Inflammatory macrophage (primary cell): ENCODE results near the gene RRP15.

ENCODE experiments used
- DNase-seq, 2 donors: peaks; one replicate each; pipeline ENCODE4 v3.0.0-alpha.2; 2020 to 2022

RRP15 gene

GRCh38 chr1:218342091-218342490 lies 57.0 kb downstream of the RRP15 start:
- no peak for DNase-seq

- peak; percentile 47 to 52 for DNase-seq
Observed at GRCh38 chr1:218344814-218345672, 60.0 kb downstream of the RRP15 start, which contains the start of gene TGFB2. Gene TGFB2, plus strand, starts transcription at chr1:218345336. Its CDS starts 1,366 bp downstream, at chr1:218346702.

DNA sequence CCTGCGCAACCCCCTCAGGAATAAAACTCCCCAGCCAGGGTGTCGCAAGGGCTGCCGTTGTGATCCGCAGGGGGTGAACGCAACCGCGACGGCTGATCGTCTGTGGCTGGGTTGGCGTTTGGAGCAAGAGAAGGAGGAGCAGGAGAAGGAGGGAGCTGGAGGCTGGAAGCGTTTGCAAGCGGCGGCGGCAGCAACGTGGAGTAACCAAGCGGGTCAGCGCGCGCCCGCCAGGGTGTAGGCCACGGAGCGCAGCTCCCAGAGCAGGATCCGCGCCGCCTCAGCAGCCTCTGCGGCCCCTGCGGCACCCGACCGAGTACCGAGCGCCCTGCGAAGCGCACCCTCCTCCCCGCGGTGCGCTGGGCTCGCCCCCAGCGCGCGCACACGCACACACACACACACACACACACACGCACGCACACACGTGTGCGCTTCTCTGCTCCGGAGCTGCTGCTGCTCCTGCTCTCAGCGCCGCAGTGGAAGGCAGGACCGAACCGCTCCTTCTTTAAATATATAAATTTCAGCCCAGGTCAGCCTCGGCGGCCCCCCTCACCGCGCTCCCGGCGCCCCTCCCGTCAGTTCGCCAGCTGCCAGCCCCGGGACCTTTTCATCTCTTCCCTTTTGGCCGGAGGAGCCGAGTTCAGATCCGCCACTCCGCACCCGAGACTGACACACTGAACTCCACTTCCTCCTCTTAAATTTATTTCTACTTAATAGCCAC lies 60.7 kb downstream of the RRP15 start:
- peak in 1 of 2 donors; percentile 31 for DNase-seq

DNA sequence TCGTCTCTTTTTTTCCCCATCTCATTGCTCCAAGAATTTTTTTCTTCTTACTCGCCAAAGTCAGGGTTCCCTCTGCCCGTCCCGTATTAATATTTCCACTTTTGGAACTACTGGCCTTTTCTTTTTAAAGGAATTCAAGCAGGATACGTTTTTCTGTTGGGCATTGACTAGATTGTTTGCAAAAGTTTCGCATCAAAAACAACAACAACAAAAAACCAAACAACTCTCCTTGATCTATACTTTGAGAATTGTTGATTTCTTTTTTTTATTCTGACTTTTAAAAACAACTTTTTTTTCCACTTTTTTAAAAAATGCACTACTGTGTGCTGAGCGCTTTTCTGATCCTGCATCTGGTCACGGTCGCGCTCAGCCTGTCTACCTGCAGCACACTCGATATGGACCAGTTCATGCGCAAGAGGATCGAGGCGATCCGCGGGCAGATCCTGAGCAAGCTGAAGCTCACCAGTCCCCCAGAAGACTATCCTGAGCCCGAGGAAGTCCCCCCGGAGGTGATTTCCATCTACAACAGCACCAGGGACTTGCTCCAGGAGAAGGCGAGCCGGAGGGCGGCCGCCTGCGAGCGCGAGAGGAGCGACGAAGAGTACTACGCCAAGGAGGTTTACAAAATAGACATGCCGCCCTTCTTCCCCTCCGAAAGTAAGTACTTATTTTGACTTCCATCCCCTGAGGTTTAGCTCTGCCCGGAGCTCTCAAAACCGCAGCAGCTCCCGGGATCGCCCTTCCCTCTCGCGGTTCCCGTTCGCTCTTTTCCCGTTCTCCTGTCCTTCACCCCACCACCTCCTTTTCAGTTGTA lies 61.5 kb downstream of the RRP15 start:
- DNase-seq, result peak in 1 of 2 donors; percentile 15

- DNase-seq, result no peak
Observed at GRCh38 chr1:218347336-218347722, 62.2 kb downstream of the RRP15 start.

DNA sequence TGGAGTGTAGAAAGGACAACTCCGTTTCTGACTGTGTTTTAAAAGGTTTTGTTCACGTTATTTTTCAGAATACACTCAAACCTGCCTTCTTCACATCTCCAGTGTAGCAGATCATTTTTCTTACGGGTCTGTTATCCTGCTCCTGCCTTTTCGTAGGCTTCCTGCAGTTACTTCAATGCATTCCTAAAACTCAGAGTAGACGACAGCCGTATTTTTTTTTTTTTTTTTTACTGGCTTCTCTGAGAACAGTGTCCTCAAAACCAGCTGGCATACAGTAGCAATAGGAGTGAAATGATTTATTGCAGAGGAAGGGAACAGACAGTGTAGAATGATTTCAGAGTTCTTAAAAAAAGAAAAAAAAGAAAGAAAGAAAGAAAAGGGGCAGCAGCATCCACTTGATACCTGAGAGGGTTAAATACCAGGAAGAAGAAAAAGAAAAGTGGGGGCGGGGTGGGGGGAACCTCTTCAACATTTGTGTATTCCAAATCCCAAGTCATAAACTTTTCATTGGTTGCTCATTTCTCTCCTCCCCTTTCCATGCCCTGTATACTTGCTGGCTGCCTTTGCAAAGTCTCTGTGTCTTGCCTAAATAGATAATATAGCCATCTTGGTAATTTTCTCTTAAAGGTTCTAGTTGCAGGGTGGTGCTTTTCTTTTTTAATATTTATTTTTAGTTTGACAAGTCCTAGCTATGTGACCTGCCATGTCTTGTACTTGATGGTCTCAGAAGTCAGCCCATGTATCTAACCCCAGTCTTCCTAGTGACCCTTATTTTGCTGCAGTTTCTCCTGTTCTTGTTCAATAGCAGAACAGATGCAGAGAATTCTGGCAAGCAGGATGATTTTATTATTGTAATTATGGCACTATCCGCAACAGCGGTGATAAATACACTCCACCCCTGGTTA lies 62.9 kb downstream of the RRP15 start:
- DNase-seq, result no peak

- DNase-seq, result no peak
Observed at GRCh38 chr1:218348628-218349071, 63.6 kb downstream of the RRP15 start.

- DNase-seq, result no peak
Observed at GRCh38 chr1:218349348-218350034, 64.4 kb downstream of the RRP15 start.

DNA sequence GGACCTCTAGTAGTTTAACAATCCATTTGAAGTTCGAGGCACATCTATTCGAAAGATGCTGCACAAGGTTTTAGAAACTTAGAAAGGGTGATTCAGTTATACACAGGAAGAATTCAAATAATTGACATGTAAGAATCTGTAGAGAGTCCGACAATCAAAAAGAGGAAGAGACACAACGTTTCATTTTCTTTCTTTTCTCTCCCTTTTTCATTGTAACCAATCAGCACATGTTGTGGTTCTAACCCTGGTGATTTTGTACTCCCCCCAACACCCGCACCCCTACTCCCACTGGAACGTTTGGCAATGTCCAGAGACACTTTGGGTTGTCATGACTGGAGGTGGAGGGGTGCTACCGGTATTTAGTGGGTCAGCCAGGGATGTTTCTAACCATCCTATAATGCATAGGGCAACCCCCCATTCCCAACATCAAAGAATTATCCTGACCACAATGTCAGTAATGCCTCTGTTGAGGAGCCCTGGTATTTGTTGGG lies 65.0 kb downstream of the RRP15 start:
- no peak for DNase-seq

DNA sequence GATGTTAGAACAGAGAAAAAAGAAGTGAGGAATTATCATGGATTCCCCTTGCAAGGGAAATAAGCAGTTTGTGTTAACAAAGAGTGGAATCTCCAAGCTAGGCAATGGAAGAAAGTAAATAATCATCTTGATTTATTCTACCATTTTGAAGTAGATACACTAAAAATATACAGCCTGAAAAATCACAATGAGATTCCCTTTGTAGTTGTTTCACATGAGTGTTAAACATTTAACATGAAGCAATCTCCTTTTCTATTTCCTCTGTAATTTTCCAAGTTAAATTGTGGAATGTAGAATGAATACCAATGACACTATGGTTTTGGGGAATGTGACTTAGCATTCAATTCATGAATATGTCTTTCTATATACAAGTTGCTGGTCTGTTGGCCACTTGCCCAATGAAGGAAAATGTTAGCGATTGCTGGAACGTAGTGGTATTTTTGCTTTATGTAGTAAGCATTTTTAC lies 65.7 kb downstream of the RRP15 start:
- no peak for DNase-seq

DNA sequence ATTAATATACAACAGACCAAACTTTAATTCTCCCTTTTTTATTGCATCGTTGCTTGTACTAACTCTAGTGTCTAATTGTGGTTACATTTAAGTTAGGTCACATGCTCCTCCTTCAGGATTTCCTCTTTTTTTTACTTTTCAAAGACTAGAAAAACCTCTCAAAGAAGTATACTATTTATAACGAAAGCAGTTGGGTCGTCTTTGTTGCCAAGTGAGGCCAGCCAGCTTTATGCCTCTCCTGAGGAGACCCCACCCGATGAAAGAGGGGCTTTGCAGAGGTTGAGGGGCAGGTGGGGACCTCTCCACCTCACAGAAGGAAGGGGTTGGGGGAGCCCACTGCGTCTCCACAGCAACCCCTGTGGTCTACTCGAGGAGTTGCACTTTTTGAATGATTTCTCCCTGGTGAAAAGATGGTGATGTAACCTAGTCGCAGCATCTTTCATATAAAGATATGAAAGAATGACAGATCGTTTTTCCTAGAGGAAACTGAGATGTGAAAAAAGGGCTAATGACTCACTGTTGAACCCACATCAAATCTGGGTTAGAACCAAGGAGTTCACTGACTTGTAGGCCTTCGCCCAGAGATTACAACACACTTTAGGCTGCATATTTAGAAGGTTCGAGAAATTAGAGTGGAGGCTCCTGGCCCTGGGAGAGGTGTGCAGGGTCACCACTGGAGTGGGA lies 66.4 kb downstream of the RRP15 start:
- DNase-seq, result peak; percentile 50 to 62

GRCh38 chr1:218352075-218352438 lies 67.0 kb downstream of the RRP15 start:
- no peak for DNase-seq

DNA sequence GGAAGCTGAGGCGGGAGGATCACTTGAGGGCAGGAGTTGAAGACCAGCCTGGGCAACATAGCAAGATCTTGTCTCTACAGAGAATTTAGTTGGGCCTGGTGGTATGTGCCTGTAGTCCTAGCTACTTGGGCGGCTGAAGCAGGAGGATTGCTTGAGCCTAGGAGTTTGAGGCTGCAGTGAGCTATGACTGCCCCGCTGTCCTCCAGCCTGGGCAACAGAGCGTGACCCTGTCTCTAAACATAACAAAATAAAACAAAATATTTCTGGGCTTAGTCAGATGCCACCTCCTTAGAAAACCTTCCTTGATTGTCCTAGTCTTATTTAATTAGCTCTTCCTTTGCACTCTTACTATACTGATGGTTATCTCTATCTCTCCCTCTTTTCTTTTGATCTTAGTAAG lies 68.6 kb downstream of the RRP15 start:
- DNase-seq, result no peak

- no peak for DNase-seq
Observed at GRCh38 chr1:218355278-218355677, 70.2 kb downstream of the RRP15 start.

- no peak for DNase-seq
Observed at GRCh38 chr1:218357211-218357892, 72.3 kb downstream of the RRP15 start.

- no peak for DNase-seq
Observed at GRCh38 chr1:218357893-218358232, 72.8 kb downstream of the RRP15 start.

- peak in 1 of 2 donors; percentile 11 for DNase-seq
Observed at GRCh38 chr1:218361298-218362065, 76.4 kb downstream of the RRP15 start.

GRCh38 chr1:218362418-218363076 lies 77.5 kb downstream of the RRP15 start:
- no peak for DNase-seq
